A673 (cell line): ENCODE data around the gene ASTN2.

ENCODE experiments used
- EZH2 ChIP-seq: fragments of 200-600 bp; sonication (generic); IDR thresholded peaks from 2 replicates; pipeline ENCODE4 v1.6.1; 2017; ENCODE audit warnings: borderline replicate concordance, low read depth, mild to moderate bottlenecking, mixed read lengths, antibody characterized with exemption, low read length; ENCODE audit not compliant: poor library complexity, severe bottlenecking
- TF ChIP-seq, protein P1 (sequence below): fragments of 300-800, 200-600 bp; sonication (generic); conservative IDR thresholded peaks from 2 replicates; pipeline ENCODE4 v1.5.1; 2017; ENCODE audit warnings: low read depth, mild to moderate bottlenecking, antibody characterized with exemption, low read length, moderate library complexity, mixed read lengths

DNA sequence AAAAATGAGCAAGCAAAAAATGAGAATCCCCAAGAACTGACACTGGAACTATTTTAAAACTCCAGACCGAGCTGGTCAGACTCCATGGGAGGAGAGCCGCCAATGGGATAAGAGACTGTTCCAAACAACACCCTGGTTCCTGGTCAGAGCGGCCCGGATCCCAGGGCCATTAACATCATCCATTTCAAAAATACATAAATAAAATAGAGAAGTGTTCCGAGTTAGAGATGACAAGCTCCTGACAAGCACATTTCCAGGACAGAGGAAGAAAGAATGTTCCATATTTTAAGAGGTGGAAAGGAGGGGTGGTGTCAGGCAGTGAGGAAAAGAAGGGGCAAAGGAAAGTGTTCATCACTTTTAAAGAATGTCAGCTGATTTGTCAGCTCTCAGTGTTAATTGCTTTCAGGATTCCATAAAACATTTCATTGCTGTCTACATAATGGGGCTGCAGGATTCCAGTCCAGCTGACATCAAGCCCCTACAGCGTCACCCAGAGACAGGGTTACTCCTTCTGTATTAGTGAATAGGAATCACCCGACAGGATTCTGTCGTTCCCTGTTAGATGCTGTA lies 930.3 kb downstream of the ASTN2 start:
- TF ChIP-seq, protein P1, sequence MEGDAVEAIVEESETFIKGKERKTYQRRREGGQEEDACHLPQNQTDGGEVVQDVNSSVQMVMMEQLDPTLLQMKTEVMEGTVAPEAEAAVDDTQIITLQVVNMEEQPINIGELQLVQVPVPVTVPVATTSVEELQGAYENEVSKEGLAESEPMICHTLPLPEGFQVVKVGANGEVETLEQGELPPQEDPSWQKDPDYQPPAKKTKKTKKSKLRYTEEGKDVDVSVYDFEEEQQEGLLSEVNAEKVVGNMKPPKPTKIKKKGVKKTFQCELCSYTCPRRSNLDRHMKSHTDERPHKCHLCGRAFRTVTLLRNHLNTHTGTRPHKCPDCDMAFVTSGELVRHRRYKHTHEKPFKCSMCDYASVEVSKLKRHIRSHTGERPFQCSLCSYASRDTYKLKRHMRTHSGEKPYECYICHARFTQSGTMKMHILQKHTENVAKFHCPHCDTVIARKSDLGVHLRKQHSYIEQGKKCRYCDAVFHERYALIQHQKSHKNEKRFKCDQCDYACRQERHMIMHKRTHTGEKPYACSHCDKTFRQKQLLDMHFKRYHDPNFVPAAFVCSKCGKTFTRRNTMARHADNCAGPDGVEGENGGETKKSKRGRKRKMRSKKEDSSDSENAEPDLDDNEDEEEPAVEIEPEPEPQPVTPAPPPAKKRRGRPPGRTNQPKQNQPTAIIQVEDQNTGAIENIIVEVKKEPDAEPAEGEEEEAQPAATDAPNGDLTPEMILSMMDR, result no peak
- no peak for TF ChIP-seq EZH2
